Measurements from ENCODE around the gene CEP97.
"Not testable (repeated sequence)": the region's sequence is repeated elsewhere in the genome, so short reads cannot be mapped to it uniquely, and the experiment has no call there.

The CEP97 gene

GRCh38 chr3:101687142-101687931, 37.1 kb upstream of the CEP97 start:
- peaks cover 44% of the 10 kb centered on the region for H3K79me2 ChIP-seq (ENCODE audit: control insufficient read depth, low read length)
- TF ChIP-seq CTCF (IDR thresholded peaks at IDR 0.05; ENCODE audit: low read depth, low read length, poor library complexity, severe bottlenecking) (no peak), EZH2phosphoT487 (IDR thresholded peaks at IDR 0.05; ENCODE audit: borderline replicate concordance, low read length) (no peak)
- peaks cover 41% of the 10 kb centered on the region for H3K36me3 ChIP-seq (ENCODE audit: control insufficient read depth, low read length)
- no peak overlapping the region for H3K27ac ChIP-seq (ENCODE audit: low read depth, low read length)
- H3F3A ChIP-seq (ENCODE audit: control insufficient read depth, insufficient read depth): peaks cover 39% of the 10 kb centered on the region
- no peaks in the 10 kb centered on the region for H3K27me3 ChIP-seq (ENCODE audit: control insufficient read depth, low read length)
- peak overlapping the region; percentile 99 for H3K4me3 ChIP-seq (ENCODE audit: low read length)
- H3K9me3 ChIP-seq (ENCODE audit: control insufficient read depth, insufficient read depth, low read length): no peaks in the 10 kb centered on the region
- no peaks in the 10 kb centered on the region for H3K9me2 ChIP-seq (replicated peaks; ENCODE audit: control insufficient read depth, low read length)
- peaks cover 29% of the 10 kb centered on the region for H3K4me1 ChIP-seq (ENCODE audit: control insufficient read depth, low read length)
- H3K4me2 ChIP-seq (ENCODE audit: low read length): peak overlapping the region; percentile 76
- H4K20me1 ChIP-seq (ENCODE audit: control insufficient read depth, insufficient read depth, low read depth, low read length): peaks cover 13% of the 10 kb centered on the region

GRCh38 chr3:101689286-101689685, 35.1 kb upstream of the CEP97 start:
- Histone ChIP-seq H3K4me1 (ENCODE audit: control insufficient read depth, low read length) (peaks cover 16% of the 10 kb centered on the region), H3K4me2 (ENCODE audit: low read length) (no peak overlapping the region)

GRCh38 chr3:101690972-101691371, 33.4 kb upstream of the CEP97 start:
- TF ChIP-seq EZH2phosphoT487 (IDR thresholded peaks at IDR 0.05; ENCODE audit: borderline replicate concordance, low read length) (no peak), CTCF (IDR thresholded peaks at IDR 0.05; ENCODE audit: low read depth, low read length, poor library complexity, severe bottlenecking) (no peak)
- H3K4me2 ChIP-seq (ENCODE audit: low read length): no peak overlapping the region
- no peak overlapping the region for H3K27ac ChIP-seq (ENCODE audit: low read depth, low read length)
- H4K20me1 ChIP-seq (ENCODE audit: control insufficient read depth, insufficient read depth, low read depth, low read length): peaks cover under 1% of the 10 kb centered on the region; the same call in 1 of the 2 replicates
- peaks cover 4% of the 10 kb centered on the region for H3K4me1 ChIP-seq (ENCODE audit: control insufficient read depth, low read length)
- peaks cover 5% of the 10 kb centered on the region for H3K36me3 ChIP-seq (ENCODE audit: control insufficient read depth, low read length)
- no peak overlapping the region for H3K4me3 ChIP-seq (ENCODE audit: low read length)
- H3K9me3 ChIP-seq (ENCODE audit: control insufficient read depth, insufficient read depth, low read length): no peaks in the 10 kb centered on the region
- H3K9me2 ChIP-seq (replicated peaks; ENCODE audit: control insufficient read depth, low read length): no peaks in the 10 kb centered on the region
- H3F3A ChIP-seq (ENCODE audit: control insufficient read depth, insufficient read depth): peaks cover 2% of the 10 kb centered on the region
- H3K79me2 ChIP-seq (ENCODE audit: control insufficient read depth, low read length): peaks cover 10% of the 10 kb centered on the region
- H3K27me3 ChIP-seq (ENCODE audit: control insufficient read depth, low read length): no peaks in the 10 kb centered on the region

More at GRCh38 chr3:101689286-101689685, 35.1 kb upstream of the CEP97 start:
- H3K27ac ChIP-seq (ENCODE audit: low read depth, low read length): no peak overlapping the region
- H3K4me3 ChIP-seq (ENCODE audit: low read length): no peak overlapping the region
- no peak for TF ChIP-seq EZH2phosphoT487 (IDR thresholded peaks at IDR 0.05; ENCODE audit: borderline replicate concordance, low read length)
- TF ChIP-seq CTCF (IDR thresholded peaks at IDR 0.05; ENCODE audit: low read depth, low read length, poor library complexity, severe bottlenecking): no peak
- no peaks in the 10 kb centered on the region for H3K9me2 ChIP-seq (replicated peaks; ENCODE audit: control insufficient read depth, low read length)
- peaks cover 19% of the 10 kb centered on the region for H3F3A ChIP-seq (ENCODE audit: control insufficient read depth, insufficient read depth)
- no peaks in the 10 kb centered on the region for H3K27me3 ChIP-seq (ENCODE audit: control insufficient read depth, low read length)
- peaks cover 22% of the 10 kb centered on the region for H3K36me3 ChIP-seq (ENCODE audit: control insufficient read depth, low read length)
- H3K79me2 ChIP-seq (ENCODE audit: control insufficient read depth, low read length): peaks cover 27% of the 10 kb centered on the region
- no peaks in the 10 kb centered on the region for H3K9me3 ChIP-seq (ENCODE audit: control insufficient read depth, insufficient read depth, low read length)
- H4K20me1 ChIP-seq (ENCODE audit: control insufficient read depth, insufficient read depth, low read depth, low read length): peaks cover 13% of the 10 kb centered on the region

GRCh38 chr3:101691685-101692671, 32.4 kb upstream of the CEP97 start:
- not testable (repeated sequence) for H3K4me2 ChIP-seq (ENCODE audit: low read length); H3K27me3 ChIP-seq (ENCODE audit: control insufficient read depth, low read length); H3K9me2 ChIP-seq (replicated peaks; ENCODE audit: control insufficient read depth, low read length); H3K4me1 ChIP-seq (ENCODE audit: control insufficient read depth, low read length); H4K20me1 ChIP-seq (ENCODE audit: control insufficient read depth, insufficient read depth, low read depth, low read length); H3K36me3 ChIP-seq (ENCODE audit: control insufficient read depth, low read length); H3K4me3 ChIP-seq (ENCODE audit: low read length); H3K9me3 ChIP-seq (ENCODE audit: control insufficient read depth, insufficient read depth, low read length); H3K27ac ChIP-seq (ENCODE audit: low read depth, low read length); H3K79me2 ChIP-seq (ENCODE audit: control insufficient read depth, low read length); H3F3A ChIP-seq (ENCODE audit: control insufficient read depth, insufficient read depth)

Measured in DOHH2 (cell line).